H9 (cell line): ENCODE measurements around the gene CELA3B. TPM values are rescaled to one million over a fixed set of nuclear protein-coding genes. Genes with fewer than 3 reads are reported as not detected.
"Not testable (repeated sequence)": the region's sequence is repeated elsewhere in the genome, so short reads cannot be mapped to it uniquely, and the experiment has no call there.

Experiments used
- DNase-seq: peaks from one replicate; pipeline ENCODE4 v3.0.0-alpha.2; 2017
- H2AFZ ChIP-seq: one replicate; pipeline ENCODE4 v1.6.1; 2013; ENCODE audit warnings: mild to moderate bottlenecking, low read length, control low read depth, moderate library complexity
- H2AK5ac ChIP-seq: 2 replicates; pipeline ENCODE4 v1.6.1; 2013; ENCODE audit warnings: low read length, control low read depth, mixed read lengths; ENCODE audit not compliant: insufficient read length
- H2BK120ac ChIP-seq: one replicate; pipeline ENCODE4 v1.6.1; 2013; ENCODE audit warnings: low read depth, mild to moderate bottlenecking, low read length, control low read depth, inconsistent platforms; ENCODE audit not compliant: poor library complexity, severe bottlenecking
- H2BK12ac ChIP-seq: 2 replicates; pipeline ENCODE4 v1.6.1; 2013; ENCODE audit warnings: low read length, control low read depth, mixed read lengths, low read depth; ENCODE audit not compliant: insufficient read length
- H2BK15ac ChIP-seq: 2 replicates; pipeline ENCODE4 v1.6.1; 2013; ENCODE audit warnings: low read depth, low read length, control low read depth
- H2BK20ac ChIP-seq: one replicate; pipeline ENCODE4 v1.6.1; 2013; ENCODE audit warnings: low read depth, mild to moderate bottlenecking, low read length, control low read depth, inconsistent platforms; ENCODE audit not compliant: poor library complexity, severe bottlenecking
- H2BK5ac ChIP-seq: 2 replicates; pipeline ENCODE4 v1.6.1; 2013; ENCODE audit warnings: low read length, control low read depth, mixed read lengths; ENCODE audit not compliant: insufficient read length
- H3K14ac ChIP-seq: 2 replicates; pipeline ENCODE4 v1.6.1; 2013; ENCODE audit warnings: low read length, control low read depth; ENCODE audit not compliant: insufficient read depth
- H3K18ac ChIP-seq: 2 replicates; pipeline ENCODE4 v1.6.1; 2013; ENCODE audit warnings: low read depth, mild to moderate bottlenecking, mixed read lengths, low read length, control low read depth; ENCODE audit not compliant: insufficient read length
- H3K23ac ChIP-seq: 2 replicates; pipeline ENCODE4 v1.6.1; 2013; ENCODE audit warnings: low read length, control low read depth, mixed read lengths, low read depth; ENCODE audit not compliant: insufficient read length
- H3K23me2 ChIP-seq: 2 replicates; pipeline ENCODE4 v1.6.1; 2013; ENCODE audit warnings: low read depth, mild to moderate bottlenecking, mixed read lengths, low read length, control low read depth; ENCODE audit not compliant: insufficient read length, poor library complexity, severe bottlenecking
- H3K27ac ChIP-seq: 2 replicates; pipeline ENCODE4 v1.5.1; 2013; ENCODE audit warnings: low read length, control low read depth, mixed read lengths, low read depth; ENCODE audit not compliant: insufficient read length
- H3K27me3 ChIP-seq: 2 replicates; pipeline ENCODE4 v1.6.1; 2013; ENCODE audit warnings: low read length, control low read depth, inconsistent platforms; ENCODE audit not compliant: insufficient read depth
- H3K4ac ChIP-seq: 2 replicates; pipeline ENCODE4 v1.6.1; 2013; ENCODE audit warnings: low read depth, mild to moderate bottlenecking, control low read depth, inconsistent platforms, low read length, moderate library complexity
- H3K4me1 ChIP-seq: 2 replicates; pipeline ENCODE4 v1.6.1; 2013; ENCODE audit warnings: low read length, control low read depth, inconsistent platforms; ENCODE audit not compliant: insufficient read depth
- H3K4me2 ChIP-seq: 2 replicates; pipeline ENCODE4 v1.6.1; 2013; ENCODE audit warnings: low read length, control low read depth, mixed read lengths; ENCODE audit not compliant: insufficient read length, insufficient read depth
- H3K56ac ChIP-seq: 2 replicates; pipeline ENCODE4 v1.6.1; 2013; ENCODE audit warnings: low read depth, mild to moderate bottlenecking, mixed read lengths, low read length, control low read depth; ENCODE audit not compliant: insufficient read length
- H3K79me1 ChIP-seq: 2 replicates; pipeline ENCODE4 v1.6.1; 2013; ENCODE audit warnings: low read depth, mild to moderate bottlenecking, moderate library complexity, low read length, control low read depth, inconsistent platforms; ENCODE audit not compliant: insufficient read depth, poor library complexity, severe bottlenecking
- H3K79me2 ChIP-seq: 2 replicates; pipeline ENCODE4 v1.6.1; 2013; ENCODE audit warnings: low read length, control low read depth, inconsistent platforms; ENCODE audit not compliant: insufficient read depth
- H3K9ac ChIP-seq: 2 replicates; pipeline ENCODE4 v1.6.1; 2013; ENCODE audit warnings: low read length, control low read depth, mixed read lengths; ENCODE audit not compliant: insufficient read length; ENCODE audit errors: extremely low read depth
- H3K9me3 ChIP-seq: one replicate; pipeline ENCODE4 v1.6.1; 2013; ENCODE audit warnings: low read depth, low read length, inconsistent platforms; ENCODE audit not compliant: control insufficient read depth
- H3T11ph ChIP-seq: one replicate; pipeline ENCODE4 v1.6.1; 2013; ENCODE audit warnings: mild to moderate bottlenecking, low read length, control low read depth, inconsistent platforms
- H4K20me1 ChIP-seq: one replicate; pipeline ENCODE4 v1.6.1; 2013; ENCODE audit not compliant: control insufficient read depth, insufficient read length, insufficient read depth
- H4K5ac ChIP-seq: 2 replicates; pipeline ENCODE4 v1.6.1; 2013; ENCODE audit warnings: low read depth, mild to moderate bottlenecking, mixed read lengths, low read length, control low read depth; ENCODE audit not compliant: insufficient read length
- H4K8ac ChIP-seq: replicated peaks from 2 replicates; pipeline ENCODE4 v1.6.1; 2013; ENCODE audit warnings: low read length, control low read depth, mixed read lengths, low read depth; ENCODE audit not compliant: insufficient read length
- H4K91ac ChIP-seq: 2 replicates; pipeline ENCODE4 v1.6.1; 2013; ENCODE audit warnings: low read depth, mild to moderate bottlenecking, moderate library complexity, mixed read lengths, low read length, control low read depth; ENCODE audit not compliant: insufficient read length
- H3K27ac Mint-ChIP-seq, 3 experiments: 2 replicates in 2 of 3; 3 replicates in 1 of 3; pipeline ENCODE4 v1.8.0; 2020 to 2021; ENCODE audit warnings: mixed read lengths in 3 of 3, mild to moderate bottlenecking in 1 of 3, moderate library complexity in 1 of 3
- H3K27me3 Mint-ChIP-seq: 2 replicates; pipeline ENCODE4 v1.8.0; 2021; ENCODE audit warnings: low read depth, mild to moderate bottlenecking, moderate library complexity, mixed read lengths
- H3K36me3 Mint-ChIP-seq, 3 experiments: 2 replicates in 2 of 3; 3 replicates in 1 of 3; pipeline ENCODE4 v1.8.0; 2020 to 2021; ENCODE audit warnings: low read depth in 3 of 3, mixed read lengths in 3 of 3; ENCODE audit not compliant: insufficient read depth in 1 of 3
- H3K4me1 Mint-ChIP-seq, 2 experiments: 2 replicates each; pipeline ENCODE4 v1.8.0; 2020; ENCODE audit warnings: mixed read lengths in 2 of 2
- H3K4me3 Mint-ChIP-seq, 2 experiments: 2 replicates in 1 of 2; 3 replicates in 1 of 2; pipeline ENCODE4 v1.8.0; 2020 to 2021; ENCODE audit warnings: mild to moderate bottlenecking in 2 of 2, mixed read lengths in 2 of 2, moderate library complexity in 1 of 2
- H3K9me3 Mint-ChIP-seq, 2 experiments: 2 replicates in 1 of 2; 3 replicates in 1 of 2; pipeline ENCODE4 v1.8.0; 2020; ENCODE audit warnings: mild to moderate bottlenecking in 2 of 2, mixed read lengths in 2 of 2, moderate library complexity in 1 of 2
- WGBS: extraction: QIAGEN DNeasy Blood & Tissue Kit; methylation state at CpG from one replicate; pipeline ENCODE4 v1.1.7; 2013; ENCODE audit warnings: missing lambda C conversion rate, low lambda C conversion rate, mixed read lengths; ENCODE audit not compliant: insufficient read length; ENCODE audit errors: extremely low coverage; 5-methylcytosine and 5-hydroxymethylcytosine counted together
- total RNA-seq: library from RNA; stranded (reverse); gene quantifications from 2 replicates; pipeline ENCODE4 v1.2.1, GENCODE V29; 2021
- TF ChIP-seq, protein P1 (sequence below): fragments of 200-600 bp; sonication (generic); conservative IDR thresholded peaks from 3 replicates; pipeline ENCODE4 v1.8.0; 2021; ENCODE audit warnings: antibody characterized with exemption, mild to moderate bottlenecking

Gene CELA3B
- total RNA-seq, 1 experiment from 2014 or later = not detected

DNA sequence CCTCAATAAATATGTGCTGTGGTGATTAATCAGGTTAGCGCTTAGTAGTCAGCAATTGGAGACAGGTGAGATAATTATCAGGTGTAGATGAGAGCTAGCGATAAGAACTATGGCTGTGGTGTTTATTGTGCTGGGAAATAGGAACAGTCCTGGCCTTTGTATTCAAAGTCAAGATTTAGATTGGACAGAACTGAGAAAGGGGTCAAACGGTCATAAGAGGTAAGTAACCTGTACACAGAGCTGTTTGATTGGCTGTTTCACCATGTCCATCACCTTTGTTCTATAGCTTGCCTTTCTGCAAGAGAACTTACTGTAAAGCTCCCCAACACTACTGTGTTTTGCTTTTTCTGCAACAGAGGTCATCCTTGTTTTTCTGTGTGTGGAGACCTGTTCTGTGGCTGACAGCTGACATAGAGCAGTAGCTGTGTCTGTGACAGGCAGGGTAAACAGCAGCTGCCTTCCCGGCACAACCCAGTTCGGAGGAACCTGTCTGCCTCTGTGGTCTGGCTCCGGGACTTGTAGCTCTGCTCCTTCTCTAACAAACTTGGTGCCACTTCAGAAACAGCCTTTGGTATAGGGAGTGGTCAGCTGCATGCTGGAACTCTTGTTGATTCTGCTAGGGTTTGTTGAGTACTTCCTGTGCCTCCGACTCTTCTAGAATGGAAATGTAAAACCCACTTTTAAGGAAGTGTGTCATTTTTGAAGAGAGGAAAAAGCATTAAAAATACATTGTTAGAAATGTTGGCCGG, 54.6 kb downstream of the CELA3B start:
- Histone ChIP-seq H3K27ac (no peak overlapping the region), H4K5ac (no peak overlapping the region), H3K14ac (no peak overlapping the region), H3T11ph (no peak overlapping the region), H2BK5ac (no peak overlapping the region), H3K18ac (no peak overlapping the region), H3K4me2 (no peak overlapping the region), H2BK20ac (no peak overlapping the region), H3K4ac (no peak overlapping the region), H4K8ac (no peak overlapping the region), H3K56ac (no peak overlapping the region), H3K9me3 (no peaks in the 10 kb centered on the region), H3K23me2 (no peaks in the 10 kb centered on the region), H2AFZ (no peak overlapping the region), H3K79me1 (no peaks in the 10 kb centered on the region), H3K79me2 (no peaks in the 10 kb centered on the region), H3K23ac (no peak overlapping the region), H4K91ac (no peak overlapping the region), H3K4me1 (peaks cover under 1% of the 10 kb centered on the region; the same call in 1 of the 2 replicates), H2BK120ac (no peak overlapping the region), H4K20me1 (no peaks in the 10 kb centered on the region), H3K27me3 (no peaks in the 10 kb centered on the region), H2BK12ac (no peak overlapping the region), H2BK15ac (no peak overlapping the region), H3K9ac (no peak overlapping the region), H2AK5ac (no peak overlapping the region)
- Mint-ChIP-seq H3K27ac (peak overlapping the region in 1 of 3 experiments; percentile 40; a peak in 2 of 7 replicates), H3K27me3 (no peaks in the 10 kb centered on the region), H3K9me3 (no peaks in the 10 kb centered on the region), H3K4me3 (no peak overlapping the region), H3K4me1 (peaks cover 2 to 8% of the 10 kb centered on the region in 2 experiments; a peak in 3 of 4 replicates), H3K36me3 (peaks cover 0 to 15% (median 9%) of the 10 kb centered on the region in 3 experiments; a peak in 5 of 7 replicates)
- DNase-seq = no peak
- TF ChIP-seq, protein P1, sequence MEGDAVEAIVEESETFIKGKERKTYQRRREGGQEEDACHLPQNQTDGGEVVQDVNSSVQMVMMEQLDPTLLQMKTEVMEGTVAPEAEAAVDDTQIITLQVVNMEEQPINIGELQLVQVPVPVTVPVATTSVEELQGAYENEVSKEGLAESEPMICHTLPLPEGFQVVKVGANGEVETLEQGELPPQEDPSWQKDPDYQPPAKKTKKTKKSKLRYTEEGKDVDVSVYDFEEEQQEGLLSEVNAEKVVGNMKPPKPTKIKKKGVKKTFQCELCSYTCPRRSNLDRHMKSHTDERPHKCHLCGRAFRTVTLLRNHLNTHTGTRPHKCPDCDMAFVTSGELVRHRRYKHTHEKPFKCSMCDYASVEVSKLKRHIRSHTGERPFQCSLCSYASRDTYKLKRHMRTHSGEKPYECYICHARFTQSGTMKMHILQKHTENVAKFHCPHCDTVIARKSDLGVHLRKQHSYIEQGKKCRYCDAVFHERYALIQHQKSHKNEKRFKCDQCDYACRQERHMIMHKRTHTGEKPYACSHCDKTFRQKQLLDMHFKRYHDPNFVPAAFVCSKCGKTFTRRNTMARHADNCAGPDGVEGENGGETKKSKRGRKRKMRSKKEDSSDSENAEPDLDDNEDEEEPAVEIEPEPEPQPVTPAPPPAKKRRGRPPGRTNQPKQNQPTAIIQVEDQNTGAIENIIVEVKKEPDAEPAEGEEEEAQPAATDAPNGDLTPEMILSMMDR = no peak
- no CpG with 5 or more reads among the region's 8 CpGs for WGBS

DNA sequence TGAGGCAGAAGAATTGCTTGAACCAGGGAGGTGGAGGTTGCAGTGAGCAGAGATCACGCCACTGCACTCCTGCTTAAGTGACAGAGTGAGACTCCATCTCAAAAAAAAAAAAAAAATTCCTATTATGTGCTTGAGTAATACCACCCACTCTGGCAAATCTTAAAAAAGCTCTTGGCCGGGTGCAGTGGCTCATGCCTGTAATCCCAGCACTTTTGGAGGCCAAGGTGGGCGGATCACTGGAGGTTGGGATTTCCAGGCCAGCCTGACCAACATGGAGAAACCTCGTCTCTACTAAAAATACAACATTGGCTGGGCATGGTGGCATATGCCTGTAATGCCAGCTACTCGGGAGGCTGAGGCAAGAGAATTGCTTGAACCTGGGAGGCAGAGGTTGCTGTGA, 58.0 kb downstream of the CELA3B start:
- H3K27ac ChIP-seq, DNase-seq, H3K9me3 Mint-ChIP-seq, H3K27ac Mint-ChIP-seq, H4K8ac ChIP-seq, H3K18ac ChIP-seq, H2BK15ac ChIP-seq, H2BK120ac ChIP-seq, H2AK5ac ChIP-seq, H2BK5ac ChIP-seq, H3K23ac ChIP-seq, H3K14ac ChIP-seq, H3K79me2 ChIP-seq, H4K91ac ChIP-seq, H3K27me3 Mint-ChIP-seq, H3K4ac ChIP-seq, H4K5ac ChIP-seq, H3K4me2 ChIP-seq, H3K27me3 ChIP-seq, H3K36me3 Mint-ChIP-seq, H3K4me3 Mint-ChIP-seq, H4K20me1 ChIP-seq, H3K23me2 ChIP-seq, H3K56ac ChIP-seq, H3T11ph ChIP-seq, H2BK12ac ChIP-seq, H3K9me3 ChIP-seq, H3K79me1 ChIP-seq, H2BK20ac ChIP-seq, H2AFZ ChIP-seq, H3K9ac ChIP-seq: not testable (repeated sequence)
- H3K4me1 Mint-ChIP-seq = peaks cover 20 to 21% of the 10 kb centered on the region in 2 experiments
- peaks cover 10% of the 10 kb centered on the region; the same call in 1 of the 2 replicates for H3K4me1 ChIP-seq
- no CpG with 5 or more reads among the region's 5 CpGs for WGBS
